HuH-7.5 (cell line): ENCODE data around the gene RPL13A.
A peak's percentile ranks its signal among the peaks of the same experiment; 100 is the strongest.
"Not testable (repeated sequence)": the region's sequence is repeated elsewhere in the genome, so short reads cannot be mapped to it uniquely, and the experiment has no call there.

Experiments
- DNase-seq: peaks from one replicate; pipeline ENCODE4 v3.0.0; 2011; ENCODE audit warnings: low spot score

Gene RPL13A

GRCh38 chr19:49487277-49488045, at the start of gene RPL13A:
TSS of gene RPL13A (plus strand) at chr19:49487608. CDS start at chr19:49487630, 22 bp downstream.
- DNase-seq, result peak; percentile 95

- no peak for DNase-seq
Measured at GRCh38 chr19:49438261-49438660, 49.1 kb upstream of the RPL13A start.

GRCh38 chr19:49439836-49440235, 47.6 kb upstream of the RPL13A start:
- DNase-seq, result no peak

GRCh38 chr19:49440439-49441209, 46.8 kb upstream of the RPL13A start:
- DNase-seq, result no peak

GRCh38 chr19:49441210-49441959, 46.0 kb upstream of the RPL13A start, which contains the start of gene SLC17A7:
TSS of gene SLC17A7 (minus strand) at chr19:49441527. CDS start at chr19:49441379, 148 bp downstream.
- DNase-seq, result no peak

GRCh38 chr19:49441960-49442350, 45.5 kb upstream of the RPL13A start:
- DNase-seq, result no peak

- DNase-seq, result no peak
Measured at GRCh38 chr19:49442354-49442753, 45.1 kb upstream of the RPL13A start.

GRCh38 chr19:49442771-49443365, 44.5 kb upstream of the RPL13A start:
- DNase-seq, result peak; percentile 98

- DNase-seq, result peak; percentile 97
Measured at GRCh38 chr19:49443366-49444099, 43.9 kb upstream of the RPL13A start.

GRCh38 chr19:49444100-49444700, 43.2 kb upstream of the RPL13A start:
- DNase-seq, result not testable (repeated sequence)

GRCh38 chr19:49445997-49446396, 41.4 kb upstream of the RPL13A start:
- no peak for DNase-seq

GRCh38 chr19:49447485-49448431, 39.6 kb upstream of the RPL13A start:
- no peak for DNase-seq

- no peak for DNase-seq
Measured at GRCh38 chr19:49448432-49448786, 39.0 kb upstream of the RPL13A start.

- no peak for DNase-seq
Measured at GRCh38 chr19:49450405-49450804, 37.0 kb upstream of the RPL13A start.

- peak; percentile 94 for DNase-seq
Measured at GRCh38 chr19:49451430-49452181, 35.8 kb upstream of the RPL13A start, which contains the start of gene PIH1D1. TSS of gene PIH1D1 (minus strand) at chr19:49451814. CDS start at chr19:49451574, 240 bp downstream.

GRCh38 chr19:49453013-49453756, 34.2 kb upstream of the RPL13A start, which contains the start of gene ALDH16A1:
TSS of gene ALDH16A1 (plus strand) at chr19:49453225. CDS start at chr19:49453332, 107 bp downstream.
- DNase-seq, result peak; percentile 96

GRCh38 chr19:49453757-49454240, 33.6 kb upstream of the RPL13A start:
- DNase-seq, result no peak

- no peak for DNase-seq
Measured at GRCh38 chr19:49455773-49456172, 31.6 kb upstream of the RPL13A start.
